Left kidney (tissue), 2 donors: ENCODE data around the gene BFAR. TPM values are rescaled to one million over a fixed set of nuclear protein-coding genes. Genes with fewer than 3 reads are reported as not detected.
"Not testable (repeated sequence)": the region's sequence is repeated elsewhere in the genome, so short reads cannot be mapped to it uniquely, and the experiment has no call there.

Experiments
- DNase-seq: peaks from one replicate; pipeline ENCODE4 v3.0.0-alpha.2; 2013
- polyA plus RNA-seq: library from polyadenylated mRNA; unstranded; fragments of 120-200 nt; gene quantifications from one replicate; pipeline ENCODE4 v1.2.1, GENCODE V29; 2013; ENCODE audit not compliant: insufficient read length

BFAR gene
- polyA plus RNA-seq, 1 donor = 65.6 TPM

DNA sequence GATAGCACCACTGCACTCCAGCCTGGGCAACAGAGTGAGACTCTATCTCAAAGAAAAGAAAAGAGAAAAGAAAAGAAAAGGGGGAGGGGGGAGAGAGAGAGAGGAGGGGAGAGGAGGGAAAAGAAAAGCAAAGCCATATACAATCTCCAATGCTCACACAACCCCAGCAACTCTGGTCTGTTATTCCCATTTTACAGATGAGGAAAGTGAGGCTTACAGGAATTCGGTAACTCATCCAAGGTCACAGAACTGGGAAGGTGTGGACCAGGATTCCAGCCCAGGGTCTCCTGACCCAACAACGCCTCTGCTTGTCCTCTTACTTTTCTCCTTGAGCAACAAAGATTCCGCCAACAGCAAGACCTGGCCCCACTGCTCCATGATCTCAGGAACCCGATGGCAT is 48.4 kb downstream of the BFAR start:
- DNase-seq = no peak

DNA sequence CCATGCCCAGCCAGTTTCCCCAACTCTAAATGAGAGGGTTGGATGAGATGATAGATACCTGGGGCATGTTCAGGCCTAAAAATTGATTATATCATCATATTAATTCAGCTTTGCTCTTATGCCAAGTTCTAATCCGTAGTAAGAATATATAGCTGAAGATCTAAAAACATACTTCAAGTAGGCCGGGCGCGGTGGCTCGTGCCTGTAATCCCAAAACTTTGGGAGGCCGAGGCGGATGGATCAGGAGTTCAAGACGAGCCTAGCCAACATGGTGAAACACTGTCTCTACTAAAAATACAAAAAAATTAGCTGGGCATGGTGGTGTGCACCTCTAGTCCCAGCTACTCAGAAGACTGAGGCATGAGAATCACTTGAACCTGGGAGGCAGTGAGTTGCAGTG is 49.4 kb downstream of the BFAR start:
- no peak for DNase-seq

DNA sequence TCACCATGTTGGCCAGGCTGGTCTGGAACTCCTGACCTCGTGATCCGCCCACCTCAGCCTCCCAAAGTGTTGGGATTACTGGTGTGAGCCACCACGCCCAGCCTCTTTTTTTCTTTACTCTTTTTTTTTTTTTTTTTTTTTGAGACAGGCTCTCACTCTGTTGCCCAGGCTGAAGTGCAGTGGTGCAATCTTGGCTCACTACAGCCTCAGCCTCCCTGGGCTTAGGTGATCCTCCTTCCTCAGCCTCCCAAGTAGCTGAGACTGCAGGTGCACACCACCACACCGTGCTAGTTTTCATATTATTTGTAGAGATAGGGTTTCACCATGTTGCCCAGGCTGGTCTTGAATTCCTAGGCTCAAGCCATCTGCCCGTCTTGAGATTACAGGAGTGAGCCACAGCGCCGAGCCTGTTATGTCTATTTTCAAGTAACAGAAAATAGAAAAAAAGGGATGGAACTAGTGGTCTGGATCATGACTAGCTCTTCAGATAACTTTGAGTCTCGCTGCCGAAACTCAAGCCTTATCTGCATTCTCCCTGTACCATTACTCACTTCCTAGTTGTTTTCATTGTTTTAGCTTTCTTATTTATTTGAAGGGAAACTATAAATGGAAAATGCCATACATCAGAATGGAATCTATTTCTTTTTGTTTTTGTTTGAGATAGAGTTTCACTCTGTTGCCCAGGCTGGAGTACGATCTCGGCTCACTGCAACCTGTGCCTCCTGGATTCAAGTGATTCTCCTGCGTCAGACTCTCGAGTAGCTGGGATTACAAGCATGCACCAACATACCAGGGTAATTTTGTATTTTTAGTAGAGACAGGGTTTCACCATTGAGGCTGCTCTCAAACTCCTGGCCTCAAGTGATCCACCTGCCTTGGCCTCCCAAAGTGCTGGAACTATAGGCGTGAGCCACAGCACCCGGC is 53.4 kb downstream of the BFAR start:
- DNase-seq = not testable (repeated sequence)

DNA sequence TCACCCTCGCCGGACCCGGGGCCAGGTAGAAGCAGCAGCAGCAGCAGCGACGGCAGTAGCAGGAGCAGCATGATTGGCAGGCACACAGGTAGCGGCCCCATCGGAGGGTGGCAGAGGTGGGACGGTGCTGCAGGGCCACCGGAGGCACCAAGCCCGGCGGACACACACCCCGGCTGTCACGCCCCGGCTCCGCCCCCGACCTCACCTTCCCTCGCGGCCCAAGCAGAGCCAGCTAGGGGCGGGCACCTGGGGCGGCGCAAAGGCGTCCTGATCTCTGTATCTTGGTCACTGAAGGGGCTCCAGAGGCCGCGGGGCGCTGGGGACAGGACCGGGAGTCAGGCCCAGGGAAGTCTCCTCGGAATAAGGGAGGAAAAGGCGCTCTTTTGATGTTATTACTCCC is 61.4 kb downstream of the BFAR start, which contains the start of gene PLA2G10:
TSS of gene PLA2G10 (minus strand) at position 180 of the 400 bp plus-strand sequence. CDS start at position 101, 79 bp downstream.
- not testable (repeated sequence) for DNase-seq

DNA sequence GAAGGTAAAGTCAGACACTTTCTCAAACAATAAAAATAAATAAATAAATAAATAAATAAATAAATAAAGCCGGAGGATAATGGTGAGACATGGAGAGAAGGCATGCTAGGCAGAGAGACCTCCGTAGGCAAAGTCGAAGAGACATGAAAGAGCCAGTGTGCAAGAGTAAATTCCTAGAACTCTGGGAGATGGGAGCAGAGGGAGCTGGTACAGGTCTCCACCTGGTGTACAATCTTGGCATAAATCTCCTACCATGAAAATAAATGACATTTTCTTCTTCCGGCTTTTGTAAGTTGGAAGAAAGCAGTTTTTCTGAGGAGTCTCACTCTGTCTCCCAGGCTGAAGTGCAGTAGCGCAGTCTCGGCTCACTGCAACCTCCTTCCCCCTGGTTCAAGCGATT is 69.1 kb downstream of the BFAR start:
- DNase-seq = not testable (repeated sequence)

DNA sequence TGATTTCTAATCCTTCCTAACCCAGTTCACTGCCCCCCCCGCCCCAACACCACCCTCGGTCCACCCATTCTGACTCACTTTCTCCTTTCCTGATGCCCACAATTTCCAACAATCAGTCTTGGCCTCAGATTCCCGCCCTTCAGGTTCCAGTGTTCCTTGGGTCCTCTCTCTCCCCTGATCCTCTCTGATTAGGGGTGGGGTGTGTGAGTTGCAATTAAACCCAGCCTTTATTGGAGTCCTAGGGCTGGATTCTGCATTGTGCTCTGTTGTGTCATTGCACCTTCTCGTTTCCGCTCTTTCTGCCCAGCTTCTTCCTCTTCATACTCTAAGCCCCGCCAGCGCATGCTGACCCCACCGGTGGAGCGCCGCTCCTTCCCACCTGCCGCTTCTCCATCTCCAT is 69.9 kb downstream of the BFAR start:
- not testable (repeated sequence) for DNase-seq

DNA sequence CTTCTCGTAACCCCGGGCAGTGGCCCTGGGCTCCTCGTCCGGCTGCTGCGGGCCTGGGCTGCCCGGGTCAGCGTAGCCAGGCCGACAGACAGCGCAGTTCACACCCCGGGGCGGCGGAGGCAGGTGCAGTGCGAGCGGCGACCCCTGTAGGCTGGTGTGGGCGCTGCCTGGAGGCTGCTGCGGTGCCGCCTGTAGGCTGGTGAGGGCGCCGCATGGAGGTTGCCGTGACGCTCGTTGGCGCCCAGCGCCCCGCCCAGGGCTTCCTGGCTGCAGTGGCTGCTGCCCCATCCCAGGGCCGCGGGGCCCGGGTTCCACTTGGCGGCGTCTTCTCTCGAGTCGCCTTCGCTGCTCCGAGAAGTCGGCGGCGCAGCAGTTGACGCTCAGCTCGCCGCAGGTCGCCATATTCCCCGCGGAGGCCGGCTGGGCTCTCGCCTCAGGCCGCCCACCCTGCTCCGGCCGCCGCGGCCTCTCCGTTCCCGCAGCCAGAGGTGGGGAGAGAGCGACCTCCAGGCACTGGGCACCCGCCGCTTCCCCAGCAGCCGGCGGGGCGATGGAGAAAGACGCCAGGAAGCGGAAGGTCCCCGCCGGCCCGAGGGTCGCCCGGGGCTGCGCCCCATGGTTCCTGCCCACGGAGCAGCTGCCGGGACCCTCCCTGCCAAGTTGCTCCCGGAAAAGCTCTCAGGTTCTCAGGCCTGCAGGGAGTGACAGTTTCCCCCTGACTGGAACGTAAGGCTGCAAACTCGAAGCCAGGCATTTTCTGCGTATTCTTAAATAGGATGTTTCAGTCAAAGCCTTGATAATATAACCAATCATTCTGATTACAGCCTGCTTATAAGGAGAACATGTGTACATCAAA is 70.6 kb downstream of the BFAR start, which contains the start of gene NPIPA3:
TSS of gene NPIPA3 (plus strand) at position 256 of the 856 bp plus-strand sequence. CDS start 5,533 bp downstream, outside the sequence.
- not testable (repeated sequence) for DNase-seq

Other genes starting within 250 kb of the BFAR start
- 43.5 TPM for gene PARN, start 2.7 kb upstream of the BFAR start, polyA plus RNA-seq
- gene PLA2G10, start 61.4 kb downstream of the BFAR start, polyA plus RNA-seq = 0.88 TPM
- gene NPIPA3, start 70.5 kb downstream of the BFAR start, polyA plus RNA-seq = 24.9 TPM
- not detected for gene NPIPA2, start 109.6 kb downstream of the BFAR start, polyA plus RNA-seq
- 85.7 TPM for gene NOMO1, start 200.8 kb downstream of the BFAR start, polyA plus RNA-seq